Measurements from ENCODE around the gene RNPS1.

DNA sequence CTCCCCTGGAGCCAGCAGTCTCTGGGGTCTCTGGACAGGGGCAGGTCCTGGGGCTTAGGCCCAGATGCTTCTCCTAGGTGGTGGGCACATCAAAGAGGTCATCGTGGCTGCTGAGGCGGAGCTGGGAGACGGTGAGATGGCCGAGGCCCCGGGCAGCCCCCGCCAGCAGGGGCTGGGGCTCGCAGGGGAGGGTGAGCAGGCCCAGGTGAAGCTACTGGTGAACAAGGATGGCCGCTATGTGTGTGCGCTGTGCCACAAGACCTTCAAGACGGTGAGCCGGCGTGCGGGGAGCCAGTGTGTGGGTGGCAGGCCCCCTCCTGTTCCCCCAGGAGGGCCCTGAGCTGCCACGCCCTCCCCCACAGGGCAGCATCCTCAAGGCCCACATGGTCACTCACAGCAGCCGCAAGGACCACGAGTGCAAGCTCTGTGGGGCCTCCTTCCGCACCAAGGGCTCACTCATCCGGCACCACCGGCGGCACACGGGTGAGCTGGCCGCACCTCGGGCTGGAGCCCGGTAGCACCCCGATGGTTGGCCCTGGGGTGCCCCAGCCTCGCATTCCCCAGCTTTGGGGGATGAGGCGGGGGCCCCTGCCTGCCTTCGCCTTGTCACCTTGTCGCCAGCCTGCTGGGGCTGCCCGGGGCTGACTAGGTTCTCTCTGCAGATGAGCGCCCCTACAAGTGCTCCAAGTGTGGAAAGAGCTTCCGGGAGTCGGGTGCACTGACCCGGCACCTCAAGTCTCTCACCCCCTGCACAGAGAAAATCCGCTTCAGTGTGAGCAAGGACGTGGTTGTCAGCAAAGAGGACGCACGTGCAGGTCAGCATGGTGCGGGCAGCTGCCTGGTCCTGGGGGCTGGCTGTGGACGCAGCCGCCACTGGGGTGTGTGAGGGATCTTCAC lies 35.6 kb downstream of the RNPS1 start:
- TF ChIP-seq, protein P1, sequence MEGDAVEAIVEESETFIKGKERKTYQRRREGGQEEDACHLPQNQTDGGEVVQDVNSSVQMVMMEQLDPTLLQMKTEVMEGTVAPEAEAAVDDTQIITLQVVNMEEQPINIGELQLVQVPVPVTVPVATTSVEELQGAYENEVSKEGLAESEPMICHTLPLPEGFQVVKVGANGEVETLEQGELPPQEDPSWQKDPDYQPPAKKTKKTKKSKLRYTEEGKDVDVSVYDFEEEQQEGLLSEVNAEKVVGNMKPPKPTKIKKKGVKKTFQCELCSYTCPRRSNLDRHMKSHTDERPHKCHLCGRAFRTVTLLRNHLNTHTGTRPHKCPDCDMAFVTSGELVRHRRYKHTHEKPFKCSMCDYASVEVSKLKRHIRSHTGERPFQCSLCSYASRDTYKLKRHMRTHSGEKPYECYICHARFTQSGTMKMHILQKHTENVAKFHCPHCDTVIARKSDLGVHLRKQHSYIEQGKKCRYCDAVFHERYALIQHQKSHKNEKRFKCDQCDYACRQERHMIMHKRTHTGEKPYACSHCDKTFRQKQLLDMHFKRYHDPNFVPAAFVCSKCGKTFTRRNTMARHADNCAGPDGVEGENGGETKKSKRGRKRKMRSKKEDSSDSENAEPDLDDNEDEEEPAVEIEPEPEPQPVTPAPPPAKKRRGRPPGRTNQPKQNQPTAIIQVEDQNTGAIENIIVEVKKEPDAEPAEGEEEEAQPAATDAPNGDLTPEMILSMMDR (IDR thresholded peaks at IDR 0.05; ENCODE audit: low read depth, low read length), result no peak
- no peak for TF ChIP-seq POLR2A (IDR thresholded peaks at IDR 0.05; ENCODE audit: extremely low read depth, insufficient read length)
- no peak for TF ChIP-seq MYC (IDR thresholded peaks at IDR 0.05; ENCODE audit: low read depth, low read length)

Data from NB4 (cell line).